HepG2 (cell line): ENCODE data around the gene MYEOV. TPM values are rescaled to one million over a fixed set of nuclear protein-coding genes. Genes with fewer than 3 reads are reported as not detected.

Experiments
- ATAC-seq: fragments of 200-7000 bp; cut with Tn5 transposase; 3 replicates; pipeline ENCODE4 v1.9.1; 2020; ENCODE audit warnings: mild to moderate bottlenecking, moderate library complexity
- BruUV-seq: library from RNA; stranded (reverse); fragments of 400-500 nt; replicated peaks from 2 replicates; lab custom pipeline; 2021; lab: Mats Ljungman, UMichigan
- CTCF ChIA-PET: fragments of 300-600 bp; formaldehyde crosslinking; extraction: SDS; loops from one replicate; lab custom pipeline; 2021; ENCODE audit warnings: low total read pairs, inconsistent platforms, low intra/inter-chr PET ratio; lab: Yijun Ruan, JAX
- POLR2A ChIA-PET: fragments of 350-600 bp; sonication (Branson Sonifier 250); formaldehyde crosslinking; loops from one replicate; lab custom pipeline; 2020; ENCODE audit warnings: antibody characterized with exemption, inconsistent platforms; lab: Yijun Ruan, JAX
- DNase-seq: peaks from one replicate; pipeline ENCODE4 v3.0.0-alpha.2; 2015; ENCODE audit warnings: low spot score
- FAIRE-seq: peaks from 3 replicates; lab custom pipeline; 2011; peaks lifted over from hg19 to GRCh38; lab: Jason Lieb, UNC
- H2AFZ ChIP-seq: one replicate; pipeline ENCODE4 v1.6.1; 2011; ENCODE audit warnings: low read length, inconsistent platforms
- H3K27ac ChIP-seq: fragments of 300-600 bp; 3 replicates; pipeline ENCODE4 v1.8.0; 2011; ENCODE audit warnings: mixed run types, mild to moderate bottlenecking, mixed read lengths, low read length, inconsistent platforms; ENCODE audit not compliant: insufficient read depth; ENCODE audit errors: extremely low read length
- H3K27me3 ChIP-seq, 2 experiments: fragments of 200-600 bp in 1 of 2; 2 replicates in 1 of 2; 3 replicates in 1 of 2; pipeline versions ENCODE4 v1.6.0 to v1.8.0; 2011; ENCODE audit warnings: low read length in 2 of 2, mild to moderate bottlenecking in 2 of 2, moderate library complexity in 2 of 2, inconsistent platforms in 1 of 2; ENCODE audit not compliant: insufficient read depth in 2 of 2, control insufficient read depth in 1 of 2
- H3K36me3 ChIP-seq, 2 experiments: fragments of 200-600 bp in 1 of 2; replicated peaks in 1 of 2; 2 replicates in 1 of 2; 3 replicates in 1 of 2; pipeline versions ENCODE4 v1.5.1 to v1.8.0; 2011; ENCODE audit warnings: low read length in 2 of 2, inconsistent platforms in 1 of 2; ENCODE audit not compliant: insufficient read depth in 2 of 2, control insufficient read depth in 1 of 2
- H3K4me1 ChIP-seq: 2 replicates; pipeline ENCODE4 v1.5.1; 2012; ENCODE audit warnings: low read length, inconsistent platforms; ENCODE audit not compliant: insufficient read depth
- H3K4me2 ChIP-seq: 2 replicates; pipeline ENCODE4 v1.6.0; 2011; ENCODE audit warnings: low read depth, low read length, inconsistent platforms
- H3K4me3 ChIP-seq, 3 experiments: fragments of 200-600 bp in 1 of 3; sonication (generic), shearing (Covaris generic) in 1 of 3; replicated peaks in 1 of 3; 2 replicates each; pipeline ENCODE4 v1.5.1; 2011 to 2016; ENCODE audit warnings: low read length in 3 of 3, inconsistent platforms in 2 of 3, low read depth in 2 of 3, mild to moderate bottlenecking in 2 of 3, control low read depth in 1 of 3, mixed read lengths in 1 of 3; ENCODE audit not compliant: insufficient read depth in 1 of 3
- H3K79me2 ChIP-seq: one replicate; pipeline ENCODE4 v1.6.1; 2011; ENCODE audit warnings: low read length, inconsistent platforms; ENCODE audit not compliant: insufficient read depth
- H3K9ac ChIP-seq: 2 replicates; pipeline ENCODE4 v1.6.0; 2011; ENCODE audit warnings: mild to moderate bottlenecking, low read depth, low read length, inconsistent platforms; ENCODE audit not compliant: insufficient read depth
- H3K9me3 ChIP-seq: 2 replicates; pipeline ENCODE4 v1.5.1; 2012; ENCODE audit warnings: mild to moderate bottlenecking, low read length
- H4K20me1 ChIP-seq: 2 replicates; pipeline ENCODE4 v1.6.0; 2011; ENCODE audit warnings: inconsistent platforms, mild to moderate bottlenecking, low read length, moderate library complexity; ENCODE audit not compliant: insufficient read depth
- CC2D1A ChIP-seq: sonication (generic); formaldehyde crosslinking; IDR thresholded peaks from 2 replicates; pipeline ENCODE4 v1.8.1; 2023; ENCODE audit warnings: mild to moderate bottlenecking, missing genetic modification reagents
- CEBPB ChIP-seq: IDR thresholded peaks from 2 replicates; pipeline ENCODE4 v1.6.1; 2011; ENCODE audit warnings: low read depth, low read length, improper control_type of control experiment, borderline replicate concordance
- FIP1L1 ChIP-seq: fragments of 200-400 bp; formaldehyde crosslinking; IDR thresholded peaks from 2 replicates; pipeline ENCODE4 v1.6.1; 2018; ENCODE audit warnings: low read depth, mild to moderate bottlenecking, low read length, moderate library complexity, borderline replicate concordance; ENCODE audit not compliant: insufficient read depth
- HOXA9 ChIP-seq: sonication (generic); formaldehyde crosslinking; IDR thresholded peaks from 2 replicates; pipeline ENCODE4 v1.8.1; 2022; ENCODE audit warnings: missing genetic modification reagents, mild to moderate bottlenecking, moderate library complexity, borderline replicate concordance
- NCOR1 ChIP-seq: fragments of 200-600 bp; sonication (generic); IDR thresholded peaks from 2 replicates; pipeline ENCODE4 v1.7.0; 2017; ENCODE audit warnings: antibody characterized with exemption, low read length, borderline replicate concordance
- NR3C1 ChIP-seq: sonication (generic); formaldehyde crosslinking; IDR thresholded peaks from 2 replicates; pipeline ENCODE4 v1.4.0; 2020; ENCODE audit warnings: missing genetic modification reagents
- SCMH1 ChIP-seq: sonication (generic); formaldehyde crosslinking; IDR thresholded peaks from 2 replicates; pipeline ENCODE4 v1.9.0; 2021; ENCODE audit warnings: missing genetic modification reagents, mild to moderate bottlenecking, borderline replicate concordance
- SIN3A ChIP-seq: IDR thresholded peaks from 2 replicates; pipeline ENCODE4 v1.6.1; 2011; ENCODE audit warnings: low read depth, mild to moderate bottlenecking, control low read depth, low read length, borderline replicate concordance
- TBP ChIP-seq: sonication (generic); formaldehyde crosslinking; IDR thresholded peaks from 2 replicates; pipeline ENCODE4 v1.5.0; 2020; ENCODE audit warnings: missing genetic modification reagents
- TCF12 ChIP-seq, 2 experiments: fragments of 450-650 bp in 1 of 2; sonication (generic) in 1 of 2; formaldehyde crosslinking in 1 of 2; IDR thresholded peaks; 2 replicates each; pipeline versions ENCODE4 v1.6.1 to v1.8.0; 2017 to 2022; ENCODE audit warnings: antibody characterized with exemption in 1 of 2, mild to moderate bottlenecking in 1 of 2, missing genetic modification reagents in 1 of 2, moderate library complexity in 1 of 2
- ZNF251 ChIP-seq: sonication (generic); formaldehyde crosslinking; IDR thresholded peaks from 2 replicates; pipeline ENCODE4 v1.9.0; 2021; ENCODE audit warnings: mild to moderate bottlenecking, missing genetic modification reagents
- ZNF709 ChIP-seq: sonication (generic); formaldehyde crosslinking; IDR thresholded peaks from 2 replicates; pipeline ENCODE4 v1.5.0; 2020; ENCODE audit warnings: mild to moderate bottlenecking, missing genetic modification reagents
- WGBS: methylation state at CpG from one replicate; pipeline ENCODE4 v1.1.6; 2017; ENCODE audit warnings: low lambda C conversion rate; 5-methylcytosine and 5-hydroxymethylcytosine counted together
- in situ Hi-C: cut with HindIII; loops from 2 replicates; pipeline ENCODE4 v1.10.0; 2017; ENCODE audit warnings: low pct_unique_long_range_greater_than_20kb; ENCODE audit not compliant: extremely low pct_ligation_motif_present
- intact Hi-C: fragments of 100-400 bp; cut with micrococcal nuclease; formaldehyde crosslinking; loops from one replicate; pipeline ENCODE4 v1.10.0; 2022; ENCODE audit not compliant: unreplicated experiment
- polyA plus RNA-seq, 8 experiments: library from polyadenylated mRNA; depleted of rRNA in 3 of 8; stranded (reverse) in 7 of 8; unstranded in 1 of 8; fragments of >200 nt; fragmentation: Illumina TruSeq in 4 of 8; extraction: Trizol in 4 of 8; gene quantifications; 2 replicates each; pipeline versions ENCODE4 v1.2.1 to v1.2.3, GENCODE V29; 2011 to 2016; ENCODE audit warnings: low read depth in 4 of 8, missing spikeins in 1 of 8, mixed read lengths in 1 of 8; ENCODE audit not compliant: insufficient read depth in 1 of 8
- total RNA-seq, 5 experiments: library from RNA; depleted of rRNA; stranded (reverse); fragments of >200 nt; fragmentation: Illumina TruSeq; extraction: Trizol; gene quantifications; 2 replicates each; pipeline ENCODE4 v1.2.3, GENCODE V29; 2016; ENCODE audit warnings: low read depth in 1 of 5
- TF ChIP-seq, protein P1 (sequence below): sonication (generic); formaldehyde crosslinking; IDR thresholded peaks from 2 replicates; pipeline ENCODE4 v1.4.0; 2020; ENCODE audit warnings: mild to moderate bottlenecking, missing genetic modification reagents
- TF ChIP-seq, protein P2 (sequence below), 2 experiments: sonication (generic) in 1 of 2; formaldehyde crosslinking in 1 of 2; IDR thresholded peaks; 2 replicates each; pipeline versions ENCODE4 v1.4.0 to v1.6.1; 2018 to 2020; ENCODE audit warnings: missing genetic modification reagents in 2 of 2, borderline replicate concordance in 1 of 2, low read depth in 1 of 2, mild to moderate bottlenecking in 1 of 2, missing biosample characterization in 1 of 2
- TF ChIP-seq, protein P3 (sequence below): sonication (generic); formaldehyde crosslinking; IDR thresholded peaks from one replicate; pipeline ENCODE4 v1.5.1; 2020; ENCODE audit warnings: mild to moderate bottlenecking, missing genetic modification reagents; ENCODE audit errors: not compliant biosample characterization

MYEOV gene
- total and polyA plus RNA-seq, 2 of the 13 experiments (the other 11 are each of a cell fraction or from before 2014, with no cell fraction given): 0.33 to 1.8 TPM

DNA sequence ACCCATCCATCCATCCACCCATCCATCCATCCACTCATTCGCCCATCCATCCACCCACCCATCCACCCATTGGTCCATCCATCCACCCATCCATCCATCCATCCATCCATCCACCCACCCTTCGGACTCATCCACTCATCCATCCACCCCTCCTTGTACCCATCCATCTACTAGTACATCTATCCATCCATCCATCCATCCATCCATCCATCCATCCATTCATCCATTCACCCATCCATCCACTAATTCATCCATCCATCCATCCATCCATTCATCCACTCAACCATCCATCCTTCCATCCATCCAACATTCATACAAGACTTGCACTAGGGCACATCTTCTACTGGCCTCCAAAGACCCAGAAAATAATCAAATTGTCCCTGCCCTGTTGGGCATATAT is 20.0 kb downstream of the MYEOV start:
- 8% methylated on average over 1 of the region's 2 CpGs for WGBS
- Histone ChIP-seq H3K27ac (no peak overlapping the region), H3K36me3 (no peaks in the 10 kb centered on the region), H3K79me2 (no peaks in the 10 kb centered on the region), H3K27me3 (peaks cover 6 to 37% of the 10 kb centered on the region in 2 experiments; a peak in 4 of 5 replicates), H3K4me1 (no peaks in the 10 kb centered on the region), H4K20me1 (no peaks in the 10 kb centered on the region), H2AFZ (no peak overlapping the region), H3K4me2 (no peak overlapping the region), H3K4me3 (no peak overlapping the region), H3K9ac (no peak overlapping the region), H3K9me3 (no peaks in the 10 kb centered on the region)
- intact Hi-C loops: no loop called here
- in situ Hi-C loops: no loop called here
- ATAC-seq (no peak), DNase-seq (no peak), FAIRE-seq (no peak)
- CTCF ChIA-PET: no interaction called here
- POLR2A ChIA-PET: no interaction called here
- BruUV-seq: no TSS peak
- no peak for TF ChIP-seq ZNF251 (CRISPR knock-in tag)
- TF ChIP-seq CC2D1A: no peak
- TF ChIP-seq NCOR1: no peak
- no peak for TF ChIP-seq SCMH1 (CRISPR knock-in tag)
- TF ChIP-seq, protein P1, sequence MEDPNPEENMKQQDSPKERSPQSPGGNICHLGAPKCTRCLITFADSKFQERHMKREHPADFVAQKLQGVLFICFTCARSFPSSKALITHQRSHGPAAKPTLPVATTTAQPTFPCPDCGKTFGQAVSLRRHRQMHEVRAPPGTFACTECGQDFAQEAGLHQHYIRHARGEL (CRISPR knock-in tag): no peak
- TF ChIP-seq ZNF709 (CRISPR knock-in tag): no peak
- no peak for TF ChIP-seq FIP1L1
- TF ChIP-seq, protein P2, sequence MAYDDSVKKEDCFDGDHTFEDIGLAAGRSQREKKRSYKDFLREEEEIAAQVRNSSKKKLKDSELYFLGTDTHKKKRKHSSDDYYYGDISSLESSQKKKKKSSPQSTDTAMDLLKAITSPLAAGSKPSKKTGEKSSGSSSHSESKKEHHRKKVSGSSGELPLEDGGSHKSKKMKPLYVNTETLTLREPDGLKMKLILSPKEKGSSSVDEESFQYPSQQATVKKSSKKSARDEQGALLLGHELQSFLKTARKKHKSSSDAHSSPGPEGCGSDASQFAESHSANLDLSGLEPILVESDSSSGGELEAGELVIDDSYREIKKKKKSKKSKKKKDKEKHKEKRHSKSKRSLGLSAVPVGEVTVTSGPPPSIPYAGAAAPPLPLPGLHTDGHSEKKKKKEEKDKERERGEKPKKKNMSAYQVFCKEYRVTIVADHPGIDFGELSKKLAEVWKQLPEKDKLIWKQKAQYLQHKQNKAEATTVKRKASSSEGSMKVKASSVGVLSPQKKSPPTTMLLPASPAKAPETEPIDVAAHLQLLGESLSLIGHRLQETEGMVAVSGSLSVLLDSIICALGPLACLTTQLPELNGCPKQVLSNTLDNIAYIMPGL (CRISPR knock-in tag; IDR thresholded peaks at IDR 0.05; ENCODE audit: borderline replicate concordance in 1 of 2, low read depth in 1 of 2): no peak
- no peak for TF ChIP-seq CEBPB
- no peak for TF ChIP-seq TBP
- TF ChIP-seq NR3C1 (CRISPR knock-in tag): no peak
- no peak for TF ChIP-seq SIN3A
- TF ChIP-seq, protein P3, sequence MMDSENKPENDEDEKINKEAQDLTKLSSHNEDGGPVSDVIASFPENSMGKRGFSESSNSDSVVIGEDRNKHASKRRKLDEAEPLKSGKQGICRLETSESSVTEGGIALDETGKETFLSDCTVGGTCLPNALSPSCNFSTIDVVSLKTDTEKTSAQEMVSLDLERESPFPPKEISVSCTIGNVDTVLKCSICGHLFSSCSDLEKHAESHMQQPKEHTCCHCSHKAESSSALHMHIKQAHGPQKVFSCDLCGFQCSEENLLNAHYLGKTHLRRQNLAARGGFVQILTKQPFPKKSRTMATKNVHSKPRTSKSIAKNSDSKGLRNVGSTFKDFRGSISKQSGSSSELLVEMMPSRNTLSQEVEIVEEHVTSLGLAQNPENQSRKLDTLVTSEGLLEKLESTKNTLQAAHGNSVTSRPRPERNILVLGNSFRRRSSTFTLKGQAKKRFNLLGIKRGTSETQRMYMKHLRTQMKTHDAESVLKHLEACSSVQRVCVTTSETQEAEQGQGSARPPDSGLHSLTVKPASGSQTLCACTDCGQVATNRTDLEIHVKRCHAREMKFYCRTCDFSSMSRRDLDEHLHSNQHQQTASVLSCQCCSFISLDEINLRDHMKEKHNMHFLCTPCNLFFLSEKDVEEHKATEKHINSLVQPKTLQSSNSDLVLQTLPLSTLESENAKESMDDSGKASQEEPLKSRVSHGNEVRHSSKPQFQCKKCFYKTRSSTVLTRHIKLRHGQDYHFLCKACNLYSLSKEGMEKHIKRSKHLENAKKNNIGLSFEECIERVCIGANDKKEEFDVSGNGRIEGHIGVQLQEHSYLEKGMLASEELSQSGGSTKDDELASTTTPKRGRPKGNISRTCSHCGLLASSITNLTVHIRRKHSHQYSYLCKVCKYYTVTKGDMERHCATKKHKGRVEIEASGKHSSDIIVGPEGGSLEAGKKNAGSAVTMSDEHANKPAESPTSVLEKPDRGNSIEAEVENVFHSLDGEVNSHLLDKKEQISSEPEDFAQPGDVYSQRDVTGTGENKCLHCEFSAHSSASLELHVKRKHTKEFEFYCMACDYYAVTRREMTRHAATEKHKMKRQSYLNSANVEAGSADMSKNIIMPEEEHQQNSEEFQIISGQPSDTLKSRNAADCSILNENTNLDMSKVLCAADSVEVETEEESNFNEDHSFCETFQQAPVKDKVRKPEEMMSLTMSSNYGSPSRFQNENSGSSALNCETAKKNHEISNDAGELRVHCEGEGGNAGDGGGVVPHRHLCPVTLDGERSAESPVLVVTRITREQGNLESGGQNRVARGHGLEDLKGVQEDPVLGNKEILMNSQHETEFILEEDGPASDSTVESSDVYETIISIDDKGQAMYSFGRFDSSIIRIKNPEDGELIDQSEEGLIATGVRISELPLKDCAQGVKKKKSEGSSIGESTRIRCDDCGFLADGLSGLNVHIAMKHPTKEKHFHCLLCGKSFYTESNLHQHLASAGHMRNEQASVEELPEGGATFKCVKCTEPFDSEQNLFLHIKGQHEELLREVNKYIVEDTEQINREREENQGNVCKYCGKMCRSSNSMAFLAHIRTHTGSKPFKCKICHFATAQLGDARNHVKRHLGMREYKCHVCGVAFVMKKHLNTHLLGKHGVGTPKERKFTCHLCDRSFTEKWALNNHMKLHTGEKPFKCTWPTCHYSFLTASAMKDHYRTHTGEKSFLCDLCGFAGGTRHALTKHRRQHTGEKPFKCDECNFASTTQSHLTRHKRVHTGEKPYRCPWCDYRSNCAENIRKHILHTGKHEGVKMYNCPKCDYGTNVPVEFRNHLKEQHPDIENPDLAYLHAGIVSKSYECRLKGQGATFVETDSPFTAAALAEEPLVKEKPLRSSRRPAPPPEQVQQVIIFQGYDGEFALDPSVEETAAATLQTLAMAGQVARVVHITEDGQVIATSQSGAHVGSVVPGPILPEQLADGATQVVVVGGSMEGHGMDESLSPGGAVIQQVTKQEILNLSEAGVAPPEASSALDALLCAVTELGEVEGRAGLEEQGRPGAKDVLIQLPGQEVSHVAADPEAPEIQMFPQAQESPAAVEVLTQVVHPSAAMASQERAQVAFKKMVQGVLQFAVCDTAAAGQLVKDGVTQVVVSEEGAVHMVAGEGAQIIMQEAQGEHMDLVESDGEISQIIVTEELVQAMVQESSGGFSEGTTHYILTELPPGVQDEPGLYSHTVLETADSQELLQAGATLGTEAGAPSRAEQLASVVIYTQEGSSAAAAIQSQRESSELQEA: no peak
- TF ChIP-seq TCF12 (IDR thresholded peaks at IDR 0.05): no peak
- no peak for TF ChIP-seq TCF12 (CRISPR knock-in tag; IDR thresholded peaks at IDR 0.05)
- TF ChIP-seq HOXA9 (CRISPR knock-in tag): no peak
